ENCODE data around the gene TMEM175. TPM values are rescaled to one million over a fixed set of nuclear protein-coding genes. Genes with fewer than 3 reads are reported as not detected.

The TMEM175 gene
- total RNA-seq (ENCODE audit: unreplicated experiment): 62.7 TPM
- long read RNA-seq, partial matches to known transcripts: 2 of 23 reads
- long read RNA-seq, other reads (novel, unspliced or antisense): 14 of 23 reads

DNA sequence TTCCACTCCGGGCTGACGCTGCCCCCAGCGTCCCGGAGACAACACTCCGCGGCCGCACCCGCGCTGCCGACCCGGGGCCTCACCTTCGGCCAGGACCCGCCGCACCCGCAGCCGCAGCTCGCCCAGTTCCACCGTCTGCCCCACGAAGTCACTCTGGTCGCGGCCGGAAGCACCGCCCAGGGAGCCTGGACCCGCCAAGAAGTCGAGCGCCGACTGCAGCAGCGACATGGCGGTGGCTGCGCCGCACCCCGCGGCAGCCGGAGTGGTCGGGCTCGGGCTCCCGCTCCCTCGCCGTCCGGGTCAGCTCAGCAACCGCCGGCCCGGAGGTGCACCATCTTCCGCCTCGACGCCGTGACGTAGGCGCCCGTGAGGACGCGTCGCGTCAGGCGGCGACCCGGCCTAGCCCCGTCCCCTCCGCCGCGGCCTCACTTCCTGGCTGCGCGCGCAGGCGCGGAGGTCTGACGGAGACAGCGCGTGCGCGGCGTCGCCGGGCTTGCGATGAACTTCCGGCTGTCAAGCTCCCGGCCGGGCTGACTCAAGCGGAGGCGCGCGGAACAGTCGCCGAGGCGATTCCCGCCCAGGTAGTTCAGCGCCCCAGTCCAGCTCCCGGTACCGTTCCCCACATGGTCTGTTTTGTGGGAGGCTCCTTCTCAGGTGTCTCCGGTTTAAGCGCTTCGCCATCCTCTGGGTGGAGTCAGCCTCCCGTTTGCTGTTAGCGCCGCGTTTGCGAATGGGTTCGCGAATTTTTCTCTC, at the start of gene TMEM175, which contains the start of gene GAK:
TSS of gene TMEM175 (plus strand) at position 501 of the 753 bp plus-strand sequence. CDS start 15,280 bp downstream, outside the sequence.
TSS of gene GAK (minus strand) at position 357 of the 753 bp plus-strand sequence. CDS start at position 228, 129 bp downstream.
- H3K36me3 Mint-ChIP-seq (ENCODE audit: unreplicated experiment): no peaks in the 10 kb centered on the region
- peaks cover 17% of the 10 kb centered on the region for H3K4me1 Mint-ChIP-seq (ENCODE audit: low read depth, unreplicated experiment)
- H3K27me3 Mint-ChIP-seq (ENCODE audit: unreplicated experiment): peaks cover 12% of the 10 kb centered on the region
- peak; percentile 98 for DNase-seq
- peaks cover 8% of the 10 kb centered on the region for H3K9me3 Mint-ChIP-seq (ENCODE audit: unreplicated experiment)
- H3K27ac Mint-ChIP-seq (ENCODE audit: unreplicated experiment): peak within 1 kb of the TSS; percentile 93
- TF ChIP-seq CTCF (IDR thresholded peaks at IDR 0.05; ENCODE audit: partially characterized antibody, unreplicated experiment): no peak
- peak within 1 kb of the TSS; percentile 97 for H3K4me3 Mint-ChIP-seq (ENCODE audit: unreplicated experiment)

DNA sequence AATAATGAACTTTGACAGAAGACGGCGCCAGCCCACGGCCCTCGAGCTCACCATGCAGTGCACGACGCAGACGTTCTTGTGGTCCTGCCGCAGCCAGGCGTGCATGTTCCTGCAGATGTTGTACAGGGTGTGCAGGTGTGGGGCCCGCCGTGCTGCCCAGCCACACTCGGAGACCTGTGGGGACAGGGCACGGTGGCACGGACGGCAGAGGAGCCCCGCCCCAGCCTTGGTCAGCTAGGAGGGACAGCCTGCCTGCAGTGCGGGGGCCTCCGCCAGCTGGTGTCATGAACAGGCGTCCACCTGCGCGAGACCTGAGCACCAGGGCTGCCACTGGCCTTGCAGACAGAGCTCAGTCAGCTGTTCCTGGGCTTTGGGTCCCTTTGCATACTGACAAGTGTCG, 49.6 kb upstream of the TMEM175 start:
- no peak overlapping the region for H3K4me3 Mint-ChIP-seq (ENCODE audit: unreplicated experiment)
- H3K4me1 Mint-ChIP-seq (ENCODE audit: low read depth, unreplicated experiment): peaks cover 21% of the 10 kb centered on the region
- TF ChIP-seq CTCF (IDR thresholded peaks at IDR 0.05; ENCODE audit: partially characterized antibody, unreplicated experiment): no peak
- H3K27ac Mint-ChIP-seq (ENCODE audit: unreplicated experiment): no peak overlapping the region
- no peak for DNase-seq
- peaks cover 13% of the 10 kb centered on the region for H3K27me3 Mint-ChIP-seq (ENCODE audit: unreplicated experiment)
- H3K36me3 Mint-ChIP-seq (ENCODE audit: unreplicated experiment): peaks cover 12% of the 10 kb centered on the region
- peaks cover 25% of the 10 kb centered on the region for H3K9me3 Mint-ChIP-seq (ENCODE audit: unreplicated experiment)

DNA sequence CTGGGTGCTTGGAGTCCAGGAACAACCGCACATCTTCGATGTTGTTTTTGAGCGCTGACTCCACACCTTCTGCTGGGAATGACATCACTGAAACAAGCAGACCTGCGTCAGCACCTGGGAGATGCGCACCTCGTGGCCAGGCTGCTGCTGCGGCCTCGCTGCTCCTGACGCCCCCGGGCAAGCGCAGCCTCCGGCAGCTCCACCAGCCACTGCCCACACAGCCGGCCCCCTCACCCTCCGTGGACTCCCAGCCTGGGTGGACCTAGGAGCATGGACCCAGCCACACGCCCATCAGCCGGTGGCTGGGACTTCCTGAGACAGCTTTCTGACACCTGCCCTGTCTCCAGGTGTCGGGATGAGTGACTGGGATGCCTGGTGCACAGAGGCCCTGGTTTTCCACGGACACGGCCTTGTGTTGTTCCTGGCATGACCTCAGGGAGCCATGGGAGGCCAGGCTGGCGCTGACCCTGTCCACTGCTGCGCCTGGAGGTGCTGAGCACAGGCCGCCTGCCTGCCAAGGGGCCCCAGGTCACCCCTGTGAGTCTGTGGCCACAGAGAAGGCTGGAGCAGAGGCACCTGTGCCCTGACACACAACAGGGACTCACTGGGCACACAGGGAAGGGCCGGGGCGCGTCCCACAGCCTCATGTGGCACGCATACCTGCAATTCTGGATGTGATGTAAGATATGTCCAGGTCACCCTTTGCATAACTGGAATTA, 48.7 kb upstream of the TMEM175 start:
- peaks cover 21% of the 10 kb centered on the region for H3K4me1 Mint-ChIP-seq (ENCODE audit: low read depth, unreplicated experiment)
- DNase-seq: no peak
- H3K27me3 Mint-ChIP-seq (ENCODE audit: unreplicated experiment): peaks cover 15% of the 10 kb centered on the region
- H3K36me3 Mint-ChIP-seq (ENCODE audit: unreplicated experiment): peaks cover 12% of the 10 kb centered on the region
- H3K9me3 Mint-ChIP-seq (ENCODE audit: unreplicated experiment): peaks cover 25% of the 10 kb centered on the region
- peak overlapping the region; percentile 89 for H3K27ac Mint-ChIP-seq (ENCODE audit: unreplicated experiment)
- H3K4me3 Mint-ChIP-seq (ENCODE audit: unreplicated experiment): peak overlapping the region; percentile 32
- TF ChIP-seq CTCF (IDR thresholded peaks at IDR 0.05; ENCODE audit: partially characterized antibody, unreplicated experiment): no peak

DNA sequence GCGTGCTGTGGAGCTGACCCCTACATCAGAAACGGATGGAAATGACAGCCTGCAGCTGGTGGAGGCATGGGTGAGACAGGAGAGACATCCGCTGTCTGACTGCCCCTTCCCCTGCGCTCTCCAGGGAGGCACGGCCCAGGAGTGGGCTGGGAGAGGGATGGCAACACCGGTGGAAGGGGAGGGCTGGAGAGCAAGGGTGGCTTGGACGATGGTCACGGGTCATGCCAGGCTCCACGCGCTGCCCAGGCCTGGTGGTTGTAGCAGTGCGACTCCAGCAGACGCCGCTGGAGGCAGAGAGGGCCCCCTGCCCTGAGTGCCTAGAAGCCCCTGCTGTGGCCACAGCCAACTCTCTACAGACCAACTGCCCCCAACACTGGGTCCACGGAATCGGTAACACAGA, 48.0 kb upstream of the TMEM175 start:
- H3K27ac Mint-ChIP-seq (ENCODE audit: unreplicated experiment): peak overlapping the region; percentile 89
- peaks cover 10% of the 10 kb centered on the region for H3K36me3 Mint-ChIP-seq (ENCODE audit: unreplicated experiment)
- H3K27me3 Mint-ChIP-seq (ENCODE audit: unreplicated experiment): peaks cover 13% of the 10 kb centered on the region
- H3K9me3 Mint-ChIP-seq (ENCODE audit: unreplicated experiment): peaks cover 25% of the 10 kb centered on the region
- no peak for TF ChIP-seq CTCF (IDR thresholded peaks at IDR 0.05; ENCODE audit: partially characterized antibody, unreplicated experiment)
- peak overlapping the region; percentile 32 for H3K4me3 Mint-ChIP-seq (ENCODE audit: unreplicated experiment)
- no peak for DNase-seq
- peaks cover 21% of the 10 kb centered on the region for H3K4me1 Mint-ChIP-seq (ENCODE audit: low read depth, unreplicated experiment)
